K562 (cell line): Measurements from ENCODE around the gene SLC22A7. TPM values are rescaled to one million over a fixed set of nuclear protein-coding genes. Genes with fewer than 3 reads are reported as not detected.

ENCODE experiments used
- ATAC-seq: fragments of 200-7000 bp; cut with Tn5 transposase; 3 replicates; pipeline ENCODE4 v1.9.1; 2020; ENCODE audit warnings: moderate library complexity
- BruUV-seq: library from RNA; stranded (reverse); fragments of 400-500 nt; replicated peaks from 2 replicates; lab custom pipeline; 2021; lab: Mats Ljungman, UMichigan
- CTCF ChIA-PET: fragments of 300-600 bp; formaldehyde crosslinking; extraction: SDS; loops from one replicate; lab custom pipeline; 2021; ENCODE audit warnings: low intra/inter-chr PET ratio; lab: Yijun Ruan, JAX
- POLR2A ChIA-PET: fragments of 300-600, 350-650 bp; sonication (Branson Sonifier 250); formaldehyde crosslinking; extraction: SDS; loops from one replicate; lab custom pipeline; 2021; ENCODE audit warnings: antibody characterized with exemption, inconsistent platforms; lab: Yijun Ruan, JAX
- DNase-seq, 4 experiments: peaks; one replicate each; pipeline versions ENCODE4 v3.0.0 to v3.0.0-alpha.2; 2011 to 2018; ENCODE audit warnings: low spot score in 3 of 4, mixed read lengths in 3 of 4; ENCODE audit errors: extremely low read depth in 1 of 4
- FAIRE-seq: peaks from 2 replicates; lab custom pipeline; 2011; peaks lifted over from hg19 to GRCh38; lab: Jason Lieb, UNC
- H2AFZ ChIP-seq: 2 replicates; pipeline ENCODE4 v1.6.0; 2011; ENCODE audit warnings: low read depth, low read length, control low read depth, inconsistent platforms
- H3K27ac ChIP-seq: fragments of 200-600 bp; 3 replicates; pipeline ENCODE4 v1.8.0; 2011; ENCODE audit warnings: low read depth, mild to moderate bottlenecking, control low read depth, inconsistent platforms, low read length, moderate library complexity, mixed read lengths; ENCODE audit errors: extremely low read depth
- H3K27me3 ChIP-seq, 2 experiments: fragments of 300-600 bp in 1 of 2; 2 replicates in 1 of 2; 3 replicates in 1 of 2; pipeline versions ENCODE4 v1.6.0 to v1.8.0; 2011; ENCODE audit warnings: inconsistent platforms in 2 of 2, low read length in 2 of 2, mild to moderate bottlenecking in 1 of 2, mixed read lengths in 1 of 2, moderate library complexity in 1 of 2; ENCODE audit not compliant: control insufficient read depth in 2 of 2, insufficient read depth in 2 of 2
- H3K36me3 ChIP-seq: fragments of 300-600 bp; 3 replicates; pipeline ENCODE4 v1.8.0; 2011; ENCODE audit warnings: mild to moderate bottlenecking, low read length, inconsistent platforms; ENCODE audit not compliant: control insufficient read depth, insufficient read depth
- H3K4me1 ChIP-seq, 2 experiments: fragments of 200-600 bp in 1 of 2; replicated peaks in 1 of 2; 2 replicates in 1 of 2; 3 replicates in 1 of 2; pipeline versions ENCODE4 v1.5.1 to v1.8.0; 2011; ENCODE audit warnings: inconsistent platforms in 2 of 2, low read length in 2 of 2, mild to moderate bottlenecking in 1 of 2, mixed read lengths in 1 of 2, moderate library complexity in 1 of 2; ENCODE audit not compliant: control insufficient read depth in 2 of 2, insufficient read depth in 2 of 2
- H3K4me2 ChIP-seq: 2 replicates; pipeline ENCODE4 v1.6.1; 2011; ENCODE audit warnings: low read length, control low read depth, inconsistent platforms, mixed read lengths; ENCODE audit not compliant: insufficient read depth
- H3K4me3 ChIP-seq: fragments of 200-600 bp; sonication (generic), shearing (Covaris generic); 2 replicates; pipeline ENCODE4 v1.5.1; 2016; ENCODE audit warnings: control low read depth, inconsistent platforms
- H3K79me2 ChIP-seq: fragments of 200-600 bp; 3 replicates; pipeline ENCODE4 v1.8.0; 2011; ENCODE audit warnings: low read length, inconsistent platforms; ENCODE audit not compliant: control insufficient read depth, insufficient read depth
- H3K9ac ChIP-seq, 2 experiments: 2 replicates each; pipeline versions ENCODE4 v1.6.0 to v1.6.1; 2011; ENCODE audit warnings: low read depth in 2 of 2, low read length in 2 of 2, control low read depth in 1 of 2, inconsistent platforms in 1 of 2, mild to moderate bottlenecking in 1 of 2, mixed read lengths in 1 of 2; ENCODE audit not compliant: insufficient read depth in 1 of 2
- H3K9me1 ChIP-seq: one replicate; pipeline ENCODE4 v1.6.0; 2011; ENCODE audit warnings: inconsistent platforms, mild to moderate bottlenecking, low read length, moderate library complexity; ENCODE audit not compliant: control insufficient read depth, insufficient read depth
- H3K9me3 ChIP-seq: replicated peaks from 2 replicates; pipeline ENCODE4 v1.5.1; 2011; ENCODE audit warnings: low read depth, low read length, inconsistent platforms; ENCODE audit not compliant: control insufficient read depth, insufficient read depth
- H4K20me1 ChIP-seq: replicated peaks from 2 replicates; pipeline ENCODE4 v1.6.1; 2011; ENCODE audit warnings: low read length, inconsistent platforms, mixed read lengths; ENCODE audit not compliant: control insufficient read depth, insufficient read depth
- CBX3 ChIP-seq, 2 experiments: IDR thresholded peaks; 1 replicate in 1 of 2; 2 replicates in 1 of 2; pipeline ENCODE4 v1.6.1; 2012; ENCODE audit warnings: inconsistent platforms in 2 of 2, low read length in 2 of 2, borderline replicate concordance in 1 of 2, control low read depth in 1 of 2
- HDAC1 ChIP-seq, 2 experiments: fragments of 450-650 bp; IDR thresholded peaks; 2 replicates each; pipeline ENCODE4 v1.6.1; 2016 to 2017; ENCODE audit warnings: inconsistent platforms in 1 of 2, mild to moderate bottlenecking in 1 of 2, moderate library complexity in 1 of 2
- JUND ChIP-seq, 2 experiments: IDR thresholded peaks; 2 replicates in 1 of 2; 3 replicates in 1 of 2; pipeline ENCODE4 v1.6.1; 2011; ENCODE audit warnings: borderline replicate concordance in 2 of 2, low read depth in 2 of 2, low read length in 2 of 2, improper control_type of control experiment in 1 of 2, missing biosample characterization in 1 of 2, missing genetic modification characterization in 1 of 2, missing genetic modification reagents in 1 of 2
- NFE2L1 ChIP-seq: fragments of 450-650 bp; IDR thresholded peaks from 2 replicates; pipeline ENCODE4 v1.6.1; 2016; ENCODE audit warnings: missing genetic modification characterization, low read depth, mild to moderate bottlenecking, missing compliant biosample characterization, moderate library complexity, borderline replicate concordance
- SMARCA5 ChIP-seq: fragments of 450-650 bp; IDR thresholded peaks from 2 replicates; pipeline ENCODE4 v1.6.1; 2016
- SP1 ChIP-seq: sonication (generic); formaldehyde crosslinking; IDR thresholded peaks from 2 replicates; pipeline ENCODE4 v1.8.1; 2022; ENCODE audit warnings: mild to moderate bottlenecking, missing genetic modification reagents
- SP2 ChIP-seq: IDR thresholded peaks from 2 replicates; pipeline ENCODE4 v1.6.1; 2011; ENCODE audit warnings: mild to moderate bottlenecking, low read depth, low read length, moderate library complexity; ENCODE audit not compliant: poor library complexity, severe bottlenecking; ENCODE audit errors: extremely low read depth
- ZNF311 ChIP-seq: fragments of 250-450 bp; sonication (Bioruptor Pico); IDR thresholded peaks from 2 replicates; pipeline ENCODE4 v1.4.0; 2020; ENCODE audit warnings: mild to moderate bottlenecking, moderate library complexity
- WGBS: fragments of 100-300 bp; shearing (Covaris generic); methylation state at CpG from one replicate; pipeline ENCODE4 v1.1.6; 2016; ENCODE audit warnings: low coverage, mixed read lengths; ENCODE audit not compliant: insufficient coverage; ENCODE audit errors: missing lambda C conversion rate; 5-methylcytosine and 5-hydroxymethylcytosine counted together
- in situ Hi-C: fragments of 300-500 bp; cut with MboI; formaldehyde crosslinking; loops from 4 replicates; pipeline ENCODE4 v1.15.0; 2018; ENCODE audit warnings: inconsistent platforms, mixed read lengths
- intact Hi-C: fragments of 100-400 bp; cut with micrococcal nuclease; formaldehyde crosslinking; loops from 2 replicates; pipeline ENCODE4 v1.14.2; 2022
- polyA plus RNA-seq, 8 experiments: library from polyadenylated mRNA; depleted of rRNA in 4 of 8; stranded (reverse) in 5 of 8; unstranded in 3 of 8; fragments of >200 nt; fragmentation: Nextera tagmentation in 2 of 8; fragmentation: Illumina TruSeq in 1 of 8; extraction: Ambion mirVana in 2 of 8; extraction: Trizol in 1 of 8; gene quantifications; 2 replicates each; pipeline versions ENCODE4 v1.2.1 to v1.2.3, GENCODE V29; 2011 to 2014; ENCODE audit warnings: inconsistent platforms in 1 of 8, missing spikeins in 1 of 8
- total RNA-seq, 7 experiments: library from RNA; depleted of rRNA in 6 of 7; stranded (reverse); fragments of >200 nt in 6 of 7; fragmentation: Illumina TruSeq in 2 of 7; extraction: Trizol in 2 of 7; gene quantifications; 2 replicates each; pipeline versions ENCODE4 v1.2.1 to v1.2.3, GENCODE V29; 2011 to 2021; ENCODE audit warnings: low replicate concordance in 1 of 7
- TF ChIP-seq, protein P1 (sequence below): fragments of 450-650 bp; IDR thresholded peaks from one replicate; pipeline ENCODE4 v1.6.1; 2018; ENCODE audit warnings: mild to moderate bottlenecking, moderate library complexity; ENCODE audit not compliant: partially characterized antibody
- TF ChIP-seq, protein P2 (sequence below): fragments of 450-650 bp; IDR thresholded peaks from 2 replicates; pipeline ENCODE4 v1.6.1; 2017; ENCODE audit warnings: antibody characterized with exemption, mild to moderate bottlenecking
- TF ChIP-seq, protein P3 (sequence below): sonication (generic); formaldehyde crosslinking; IDR thresholded peaks from 2 replicates; pipeline ENCODE4 v1.8.0; 2022; ENCODE audit warnings: mild to moderate bottlenecking, missing genetic modification reagents
- TF ChIP-seq, protein P4 (sequence below): fragments of 250-450 bp; sonication (Bioruptor Pico); IDR thresholded peaks from 2 replicates; pipeline ENCODE4 v1.8.0; 2021; ENCODE audit warnings: moderate library complexity, mild to moderate bottlenecking, inconsistent platforms

The SLC22A7 gene
- total and polyA plus RNA-seq, 9 of the 15 experiments (the other 6 are each of a cell fraction or from before 2014, with no cell fraction given), result not detected

DNA sequence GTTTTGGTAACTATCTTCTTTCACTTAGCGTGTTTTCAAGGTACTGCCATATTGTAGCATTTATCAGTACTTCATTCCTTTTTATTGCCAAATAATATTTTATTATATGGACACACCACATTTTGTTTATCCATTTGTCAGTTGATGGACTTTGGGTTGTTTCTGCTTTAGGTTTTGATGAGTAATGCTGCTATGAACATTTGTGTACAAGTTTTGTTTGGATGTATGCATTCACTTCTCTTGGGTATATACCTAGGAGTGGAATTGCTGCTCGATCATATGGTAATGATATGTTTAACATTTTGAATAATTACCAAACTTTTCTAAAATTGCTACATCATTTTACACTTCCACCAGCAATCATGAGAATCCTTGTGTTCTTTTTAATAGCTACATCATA, 6.4 kb upstream of the SLC22A7 start:
- Histone ChIP-seq H3K4me3 (no peak overlapping the region), H3K36me3 (no peaks in the 10 kb centered on the region), H4K20me1 (0 out of 2 replicates have a peak, but pooled peaks cover 2% of the 10 kb centered on the region), H3K9me1 (no peaks in the 10 kb centered on the region), H3K4me2 (no peak overlapping the region), H2AFZ (no peak overlapping the region), H3K27me3 (peaks cover 14 to 24% of the 10 kb centered on the region in 2 experiments), H3K79me2 (no peaks in the 10 kb centered on the region), H3K27ac (no peak overlapping the region), H3K4me1 (no peaks in the 10 kb centered on the region), H3K9ac (no peak overlapping the region), H3K9me3 (no peaks in the 10 kb centered on the region)
- ChIA-PET CTCF (no interaction called here), POLR2A (interaction anchor here (0.9 to 1.2 kb wide), 2 partner anchors 11 to 18 kb away, joined by 3 to 4 read pairs; no protein-coding TSS in a partner anchor)
- ATAC-seq (no peak), FAIRE-seq (no peak), DNase-seq (no peak)
- BruUV-seq, result no TSS peak
- WGBS, result 3% methylated on average over 2 of the region's 2 CpGs
- in situ Hi-C loops (no loop called here), intact Hi-C loops (no loop called here)
- no peak for TF ChIP-seq SP2
- TF ChIP-seq CBX3 (IDR thresholded peaks at IDR 0.05; ENCODE audit: borderline replicate concordance in 1 of 2, low read length in 2 of 2), result no peak
- no peak for TF ChIP-seq JUND (IDR thresholded peaks at IDR 0.05; ENCODE audit: borderline replicate concordance, low read depth, low read length)
- no peak for TF ChIP-seq JUND (tag; IDR thresholded peaks at IDR 0.05; ENCODE audit: borderline replicate concordance, low read depth, low read length)
- TF ChIP-seq, protein P1, sequence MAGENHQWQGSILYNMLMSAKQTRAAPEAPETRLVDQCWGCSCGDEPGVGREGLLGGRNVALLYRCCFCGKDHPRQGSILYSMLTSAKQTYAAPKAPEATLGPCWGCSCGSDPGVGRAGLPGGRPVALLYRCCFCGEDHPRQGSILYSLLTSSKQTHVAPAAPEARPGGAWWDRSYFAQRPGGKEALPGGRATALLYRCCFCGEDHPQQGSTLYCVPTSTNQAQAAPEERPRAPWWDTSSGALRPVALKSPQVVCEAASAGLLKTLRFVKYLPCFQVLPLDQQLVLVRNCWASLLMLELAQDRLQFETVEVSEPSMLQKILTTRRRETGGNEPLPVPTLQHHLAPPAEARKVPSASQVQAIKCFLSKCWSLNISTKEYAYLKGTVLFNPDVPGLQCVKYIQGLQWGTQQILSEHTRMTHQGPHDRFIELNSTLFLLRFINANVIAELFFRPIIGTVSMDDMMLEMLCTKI, result no peak
- no peak for TF ChIP-seq NFE2L1
- no peak for TF ChIP-seq SMARCA5
- TF ChIP-seq, protein P2, sequence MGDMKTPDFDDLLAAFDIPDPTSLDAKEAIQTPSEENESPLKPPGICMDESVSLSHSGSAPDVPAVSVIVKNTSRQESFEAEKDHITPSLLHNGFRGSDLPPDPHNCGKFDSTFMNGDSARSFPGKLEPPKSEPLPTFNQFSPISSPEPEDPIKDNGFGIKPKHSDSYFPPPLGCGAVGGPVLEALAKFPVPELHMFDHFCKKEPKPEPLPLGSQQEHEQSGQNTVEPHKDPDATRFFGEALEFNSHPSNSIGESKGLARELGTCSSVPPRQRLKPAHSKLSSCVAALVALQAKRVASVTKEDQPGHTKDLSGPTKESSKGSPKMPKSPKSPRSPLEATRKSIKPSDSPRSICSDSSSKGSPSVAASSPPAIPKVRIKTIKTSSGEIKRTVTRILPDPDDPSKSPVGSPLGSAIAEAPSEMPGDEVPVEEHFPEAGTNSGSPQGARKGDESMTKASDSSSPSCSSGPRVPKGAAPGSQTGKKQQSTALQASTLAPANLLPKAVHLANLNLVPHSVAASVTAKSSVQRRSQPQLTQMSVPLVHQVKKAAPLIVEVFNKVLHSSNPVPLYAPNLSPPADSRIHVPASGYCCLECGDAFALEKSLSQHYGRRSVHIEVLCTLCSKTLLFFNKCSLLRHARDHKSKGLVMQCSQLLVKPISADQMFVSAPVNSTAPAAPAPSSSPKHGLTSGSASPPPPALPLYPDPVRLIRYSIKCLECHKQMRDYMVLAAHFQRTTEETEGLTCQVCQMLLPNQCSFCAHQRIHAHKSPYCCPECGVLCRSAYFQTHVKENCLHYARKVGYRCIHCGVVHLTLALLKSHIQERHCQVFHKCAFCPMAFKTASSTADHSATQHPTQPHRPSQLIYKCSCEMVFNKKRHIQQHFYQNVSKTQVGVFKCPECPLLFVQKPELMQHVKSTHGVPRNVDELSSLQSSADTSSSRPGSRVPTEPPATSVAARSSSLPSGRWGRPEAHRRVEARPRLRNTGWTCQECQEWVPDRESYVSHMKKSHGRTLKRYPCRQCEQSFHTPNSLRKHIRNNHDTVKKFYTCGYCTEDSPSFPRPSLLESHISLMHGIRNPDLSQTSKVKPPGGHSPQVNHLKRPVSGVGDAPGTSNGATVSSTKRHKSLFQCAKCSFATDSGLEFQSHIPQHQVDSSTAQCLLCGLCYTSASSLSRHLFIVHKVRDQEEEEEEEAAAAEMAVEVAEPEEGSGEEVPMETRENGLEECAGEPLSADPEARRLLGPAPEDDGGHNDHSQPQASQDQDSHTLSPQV, result no peak
- no peak for TF ChIP-seq SP1 (CRISPR knock-in tag)
- TF ChIP-seq HDAC1 (IDR thresholded peaks at IDR 0.05), result no peak
- TF ChIP-seq ZNF311 (CRISPR knock-in tag), result no peak
- TF ChIP-seq, protein P3, sequence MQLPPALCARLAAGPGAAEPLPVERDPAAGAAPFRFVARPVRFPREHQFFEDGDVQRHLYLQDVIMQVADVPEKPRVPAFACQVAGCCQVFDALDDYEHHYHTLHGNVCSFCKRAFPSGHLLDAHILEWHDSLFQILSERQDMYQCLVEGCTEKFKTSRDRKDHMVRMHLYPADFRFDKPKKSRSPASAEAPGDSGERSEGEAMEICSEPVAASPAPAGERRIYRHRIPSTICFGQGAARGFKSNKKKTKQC (CRISPR knock-in tag), result no peak
- TF ChIP-seq, protein P4, sequence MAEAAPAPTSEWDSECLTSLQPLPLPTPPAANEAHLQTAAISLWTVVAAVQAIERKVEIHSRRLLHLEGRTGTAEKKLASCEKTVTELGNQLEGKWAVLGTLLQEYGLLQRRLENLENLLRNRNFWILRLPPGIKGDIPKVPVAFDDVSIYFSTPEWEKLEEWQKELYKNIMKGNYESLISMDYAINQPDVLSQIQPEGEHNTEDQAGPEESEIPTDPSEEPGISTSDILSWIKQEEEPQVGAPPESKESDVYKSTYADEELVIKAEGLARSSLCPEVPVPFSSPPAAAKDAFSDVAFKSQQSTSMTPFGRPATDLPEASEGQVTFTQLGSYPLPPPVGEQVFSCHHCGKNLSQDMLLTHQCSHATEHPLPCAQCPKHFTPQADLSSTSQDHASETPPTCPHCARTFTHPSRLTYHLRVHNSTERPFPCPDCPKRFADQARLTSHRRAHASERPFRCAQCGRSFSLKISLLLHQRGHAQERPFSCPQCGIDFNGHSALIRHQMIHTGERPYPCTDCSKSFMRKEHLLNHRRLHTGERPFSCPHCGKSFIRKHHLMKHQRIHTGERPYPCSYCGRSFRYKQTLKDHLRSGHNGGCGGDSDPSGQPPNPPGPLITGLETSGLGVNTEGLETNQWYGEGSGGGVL (CRISPR knock-in tag), result no peak
